Cardiac muscle cell (in vitro differentiated cells and primary cell): ENCODE results near the gene TMEM87B. TPM values are rescaled to one million over a fixed set of nuclear protein-coding genes. Genes with fewer than 3 reads are reported as not detected.

ENCODE experiments used
- DNase-seq, 2 donors: peaks; one replicate each; pipeline versions ENCODE4 v3.0.0 to v3.0.0-alpha.2; 2010 to 2017; ENCODE audit warnings: low read depth in 1 of 2, low spot score in 1 of 2
- H3K27ac ChIP-seq: fragments of 200-600 bp; sonication (generic); 2 replicates; pipeline ENCODE4 v1.5.1; 2016
- H3K27me3 ChIP-seq: fragments of 200-600 bp; sonication (generic); 2 replicates; pipeline ENCODE4 v1.6.0; 2016; ENCODE audit warnings: control low read depth
- H3K36me3 ChIP-seq: fragments of 200-600 bp; sonication (generic); 2 replicates; pipeline ENCODE4 v1.5.1; 2016; ENCODE audit warnings: control low read depth
- H3K4me1 ChIP-seq: fragments of 200-600 bp; sonication (generic); 2 replicates; pipeline ENCODE4 v1.8.1; 2017; ENCODE audit warnings: low read depth, mild to moderate bottlenecking, mixed run types
- H3K4me3 ChIP-seq: fragments of 200-600 bp; sonication (generic); 2 replicates; pipeline ENCODE4 v1.5.1; 2016; ENCODE audit warnings: mild to moderate bottlenecking
- H3K9me3 ChIP-seq: fragments of 200-600 bp; sonication (generic); 2 replicates; pipeline ENCODE4 v1.5.1; 2017; ENCODE audit warnings: low read depth, mild to moderate bottlenecking, control low read depth
- CTCF ChIP-seq: IDR thresholded peaks from 2 replicates; pipeline ENCODE4 v1.5.1; 2012; ENCODE audit warnings: low read depth, mild to moderate bottlenecking, low read length
- polyA plus RNA-seq: library from polyadenylated mRNA; unstranded; fragments of >200 nt; fragmentation: Nextera tagmentation; extraction: Ambion mirVana; gene quantifications from 2 replicates; pipeline ENCODE4 v1.2.1, GENCODE V29; 2016
- total RNA-seq: library from RNA; depleted of rRNA; stranded (reverse); fragments of >200 nt; gene quantifications from 2 replicates; pipeline ENCODE4 v1.2.3, GENCODE V29; 2016

The TMEM87B gene
- total and polyA plus RNA-seq, 2 experiments from 2014 or later: 7.3 to 12.1 TPM

- no peaks in the 10 kb centered on the region for H3K4me1 ChIP-seq
- TF ChIP-seq CTCF: no peak
- H3K36me3 ChIP-seq: no peaks in the 10 kb centered on the region
- no peak overlapping the region for H3K4me3 ChIP-seq
- DNase-seq: peak in 1 of 2 donors; percentile 12
- no peaks in the 10 kb centered on the region for H3K9me3 ChIP-seq
- H3K27me3 ChIP-seq: peaks cover 17% of the 10 kb centered on the region
- H3K27ac ChIP-seq: no peak overlapping the region
Measured at GRCh38 chr2:112144966-112145365, 89.9 kb downstream of the TMEM87B start.

GRCh38 chr2:112147382-112148168, 92.5 kb downstream of the TMEM87B start:
- DNase-seq: peak in 1 of 2 donors; percentile 65
- Histone ChIP-seq H3K27ac (no peak overlapping the region), H3K9me3 (no peaks in the 10 kb centered on the region), H3K4me3 (no peak overlapping the region), H3K4me1 (no peaks in the 10 kb centered on the region), H3K27me3 (no peaks in the 10 kb centered on the region), H3K36me3 (no peaks in the 10 kb centered on the region)
- TF ChIP-seq CTCF: no peak

- TF ChIP-seq CTCF: no peak
- H3K9me3 ChIP-seq: no peaks in the 10 kb centered on the region
- H3K4me3 ChIP-seq: no peak overlapping the region
- H3K4me1 ChIP-seq: no peaks in the 10 kb centered on the region
- H3K27ac ChIP-seq: no peak overlapping the region
- no peaks in the 10 kb centered on the region for H3K36me3 ChIP-seq
- DNase-seq: peak in 1 of 2 donors; percentile 9
- no peaks in the 10 kb centered on the region for H3K27me3 ChIP-seq
Measured at GRCh38 chr2:112148477-112148876, 93.4 kb downstream of the TMEM87B start.

- H3K27ac ChIP-seq: no peak overlapping the region
- H3K4me1 ChIP-seq: no peaks in the 10 kb centered on the region
- H3K27me3 ChIP-seq: no peaks in the 10 kb centered on the region
- no peak for TF ChIP-seq CTCF
- DNase-seq: no peak
- H3K4me3 ChIP-seq: no peak overlapping the region
- H3K36me3 ChIP-seq: no peaks in the 10 kb centered on the region
- no peaks in the 10 kb centered on the region for H3K9me3 ChIP-seq
Measured at GRCh38 chr2:112149194-112149593, 94.1 kb downstream of the TMEM87B start.

- H3K36me3 ChIP-seq: no peaks in the 10 kb centered on the region
- no peak overlapping the region for H3K27ac ChIP-seq
- no peaks in the 10 kb centered on the region for H3K27me3 ChIP-seq
- DNase-seq: peak in 1 of 2 donors; percentile 3
- no peaks in the 10 kb centered on the region for H3K4me1 ChIP-seq
- no peak for TF ChIP-seq CTCF
- no peak overlapping the region for H3K4me3 ChIP-seq
- no peaks in the 10 kb centered on the region for H3K9me3 ChIP-seq
Measured at GRCh38 chr2:112149866-112150435, 94.9 kb downstream of the TMEM87B start.
